Peyer's patch (tissue), 4 donors: ENCODE measurements around the gene CTSG.

Experiments used
- POLR2A ChIP-seq, 2 donors: fragments of 450-650 bp; IDR thresholded peaks; one replicate each; pipeline ENCODE4 v1.5.1; 2017; ENCODE audit warnings: antibody characterized with exemption in 2 of 2, mild to moderate bottlenecking in 2 of 2, moderate library complexity in 2 of 2
- TF ChIP-seq, protein P1 (sequence below), 6 experiments: fragments of 450-650 bp in 4 of 6; fragments of 200-600 bp in 2 of 6; sonication (generic) in 1 of 6; IDR thresholded peaks; one replicate each; pipeline ENCODE4 v1.5.1; 2017 to 2019; ENCODE audit warnings: antibody characterized with exemption in 6 of 6, mild to moderate bottlenecking in 3 of 6, moderate library complexity in 1 of 6

DNA sequence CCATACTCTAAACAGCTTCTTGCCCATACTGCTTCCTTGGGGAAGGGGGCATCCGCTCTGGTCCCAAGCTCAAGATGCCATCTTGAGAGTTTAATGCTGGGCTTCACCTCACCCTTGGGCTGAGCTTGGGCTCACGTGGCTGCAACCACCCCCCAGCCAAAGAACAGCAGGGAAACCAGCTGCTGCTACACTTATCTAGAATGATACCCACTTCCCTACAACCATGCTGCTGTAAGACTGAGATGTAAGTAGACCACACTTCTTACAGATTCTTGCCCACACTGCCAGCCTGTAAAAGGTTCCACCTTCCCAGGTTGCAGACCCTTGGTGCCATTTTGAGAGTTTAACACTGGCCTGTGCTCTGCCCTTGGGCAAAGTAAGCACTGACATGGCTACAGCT, 9.7 kb downstream of the CTSG start:
- no peak for TF ChIP-seq POLR2A (IDR thresholded peaks at IDR 0.05)
- TF ChIP-seq, protein P1, sequence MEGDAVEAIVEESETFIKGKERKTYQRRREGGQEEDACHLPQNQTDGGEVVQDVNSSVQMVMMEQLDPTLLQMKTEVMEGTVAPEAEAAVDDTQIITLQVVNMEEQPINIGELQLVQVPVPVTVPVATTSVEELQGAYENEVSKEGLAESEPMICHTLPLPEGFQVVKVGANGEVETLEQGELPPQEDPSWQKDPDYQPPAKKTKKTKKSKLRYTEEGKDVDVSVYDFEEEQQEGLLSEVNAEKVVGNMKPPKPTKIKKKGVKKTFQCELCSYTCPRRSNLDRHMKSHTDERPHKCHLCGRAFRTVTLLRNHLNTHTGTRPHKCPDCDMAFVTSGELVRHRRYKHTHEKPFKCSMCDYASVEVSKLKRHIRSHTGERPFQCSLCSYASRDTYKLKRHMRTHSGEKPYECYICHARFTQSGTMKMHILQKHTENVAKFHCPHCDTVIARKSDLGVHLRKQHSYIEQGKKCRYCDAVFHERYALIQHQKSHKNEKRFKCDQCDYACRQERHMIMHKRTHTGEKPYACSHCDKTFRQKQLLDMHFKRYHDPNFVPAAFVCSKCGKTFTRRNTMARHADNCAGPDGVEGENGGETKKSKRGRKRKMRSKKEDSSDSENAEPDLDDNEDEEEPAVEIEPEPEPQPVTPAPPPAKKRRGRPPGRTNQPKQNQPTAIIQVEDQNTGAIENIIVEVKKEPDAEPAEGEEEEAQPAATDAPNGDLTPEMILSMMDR (IDR thresholded peaks at IDR 0.05): no peak
